Kidney epithelial cell (primary cell): ENCODE results near the gene STX8. TPM values are rescaled to one million over a fixed set of nuclear protein-coding genes. Genes with fewer than 3 reads are reported as not detected.

Source experiments
- DNase-seq: peaks from one replicate; pipeline ENCODE4 v3.0.0-alpha.2; 2010; ENCODE audit warnings: low read depth
- H3K27me3 ChIP-seq: 2 replicates; pipeline ENCODE4 v1.6.0; 2011; ENCODE audit warnings: low read length; ENCODE audit not compliant: control insufficient read depth, insufficient read depth
- H3K36me3 ChIP-seq: 2 replicates; pipeline ENCODE4 v1.5.1; 2011; ENCODE audit warnings: low read length; ENCODE audit not compliant: control insufficient read depth, insufficient read depth
- H3K4me3 ChIP-seq: 2 replicates; pipeline ENCODE4 v1.5.1; 2011; ENCODE audit warnings: low read depth, mild to moderate bottlenecking, control low read depth, low read length
- total RNA-seq: library from RNA; depleted of rRNA; stranded (reverse); fragments of >200 nt; gene quantifications from 2 replicates; pipeline ENCODE4 v1.2.3, GENCODE V29; 2015
- TF ChIP-seq, protein P1 (sequence below): IDR thresholded peaks from 2 replicates; pipeline ENCODE4 v1.5.1; 2011; ENCODE audit warnings: mild to moderate bottlenecking, moderate library complexity, low read length, control low read depth, inconsistent platforms; ENCODE audit not compliant: insufficient read depth, poor library complexity, severe bottlenecking

STX8 gene
- total RNA-seq, 1 donor from 2014 or later: 76.3 TPM

- H3K27me3 ChIP-seq: no peaks in the 10 kb centered on the region
- no peaks in the 10 kb centered on the region for H3K36me3 ChIP-seq
- no peak for DNase-seq
- no peak overlapping the region for H3K4me3 ChIP-seq
- TF ChIP-seq, protein P1, sequence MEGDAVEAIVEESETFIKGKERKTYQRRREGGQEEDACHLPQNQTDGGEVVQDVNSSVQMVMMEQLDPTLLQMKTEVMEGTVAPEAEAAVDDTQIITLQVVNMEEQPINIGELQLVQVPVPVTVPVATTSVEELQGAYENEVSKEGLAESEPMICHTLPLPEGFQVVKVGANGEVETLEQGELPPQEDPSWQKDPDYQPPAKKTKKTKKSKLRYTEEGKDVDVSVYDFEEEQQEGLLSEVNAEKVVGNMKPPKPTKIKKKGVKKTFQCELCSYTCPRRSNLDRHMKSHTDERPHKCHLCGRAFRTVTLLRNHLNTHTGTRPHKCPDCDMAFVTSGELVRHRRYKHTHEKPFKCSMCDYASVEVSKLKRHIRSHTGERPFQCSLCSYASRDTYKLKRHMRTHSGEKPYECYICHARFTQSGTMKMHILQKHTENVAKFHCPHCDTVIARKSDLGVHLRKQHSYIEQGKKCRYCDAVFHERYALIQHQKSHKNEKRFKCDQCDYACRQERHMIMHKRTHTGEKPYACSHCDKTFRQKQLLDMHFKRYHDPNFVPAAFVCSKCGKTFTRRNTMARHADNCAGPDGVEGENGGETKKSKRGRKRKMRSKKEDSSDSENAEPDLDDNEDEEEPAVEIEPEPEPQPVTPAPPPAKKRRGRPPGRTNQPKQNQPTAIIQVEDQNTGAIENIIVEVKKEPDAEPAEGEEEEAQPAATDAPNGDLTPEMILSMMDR: no peak
These were observed 103.1 kb downstream of the STX8 start for GRCh38 chr17:9472541-9472940.

GRCh38 chr17:9472094-9472493 is 103.5 kb downstream of the STX8 start:
- no peaks in the 10 kb centered on the region for H3K27me3 ChIP-seq
- no peaks in the 10 kb centered on the region for H3K36me3 ChIP-seq
- TF ChIP-seq, protein P1: no peak
- no peak for DNase-seq
- H3K4me3 ChIP-seq: no peak overlapping the region

GRCh38 chr17:9470171-9470570 is 105.4 kb downstream of the STX8 start:
- Histone ChIP-seq H3K36me3 (no peaks in the 10 kb centered on the region), H3K27me3 (no peaks in the 10 kb centered on the region), H3K4me3 (no peak overlapping the region)
- no peak for DNase-seq
- TF ChIP-seq, protein P1: no peak

DNA sequence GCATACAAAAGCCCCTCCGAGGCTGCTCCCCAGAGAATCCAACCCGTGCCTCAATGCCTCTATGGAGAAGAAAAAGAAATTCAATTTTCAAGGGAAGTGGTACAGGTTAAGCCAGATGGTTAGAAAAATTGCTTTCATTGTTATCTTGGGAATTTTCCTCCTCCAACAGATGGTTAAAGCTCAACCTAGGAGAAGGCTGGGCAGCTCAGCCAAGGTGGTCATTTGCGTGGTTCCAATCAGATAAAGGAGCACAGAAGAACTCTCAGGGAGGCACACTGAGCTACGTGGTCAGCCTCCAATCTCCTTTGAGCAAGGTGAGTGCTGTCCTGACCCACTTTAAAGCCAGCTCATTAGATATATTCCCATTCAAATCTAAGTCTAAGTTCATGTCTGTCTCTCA is 106.7 kb downstream of the STX8 start:
- TF ChIP-seq, protein P1: no peak
- no peaks in the 10 kb centered on the region for H3K27me3 ChIP-seq
- H3K36me3 ChIP-seq: no peaks in the 10 kb centered on the region
- no peak overlapping the region for H3K4me3 ChIP-seq
- DNase-seq: no peak

- no peaks in the 10 kb centered on the region for H3K36me3 ChIP-seq
- TF ChIP-seq, protein P1: no peak
- no peaks in the 10 kb centered on the region for H3K27me3 ChIP-seq
- no peak overlapping the region for H3K4me3 ChIP-seq
- DNase-seq: no peak
These were observed 107.1 kb downstream of the STX8 start for GRCh38 chr17:9468532-9468931.

GRCh38 chr17:9467518-9467917 is 108.1 kb downstream of the STX8 start:
- Histone ChIP-seq H3K36me3 (no peaks in the 10 kb centered on the region), H3K27me3 (no peaks in the 10 kb centered on the region), H3K4me3 (no peak overlapping the region)
- TF ChIP-seq, protein P1: no peak
- DNase-seq: no peak
